HG03439 (cell line): Measurements from ENCODE around the gene GALM.
"Not testable (repeated sequence)": the region's sequence is repeated elsewhere in the genome, so short reads cannot be mapped to it uniquely, and the experiment has no call there.

Experiments used
- ATAC-seq: cut with Tn5 transposase; IDR thresholded peaks from one replicate; pipeline ENCODE4 v1.9.1; 2021; ENCODE audit warnings: mild to moderate bottlenecking, moderate library complexity; ENCODE audit not compliant: unreplicated experiment

The GALM gene

DNA sequence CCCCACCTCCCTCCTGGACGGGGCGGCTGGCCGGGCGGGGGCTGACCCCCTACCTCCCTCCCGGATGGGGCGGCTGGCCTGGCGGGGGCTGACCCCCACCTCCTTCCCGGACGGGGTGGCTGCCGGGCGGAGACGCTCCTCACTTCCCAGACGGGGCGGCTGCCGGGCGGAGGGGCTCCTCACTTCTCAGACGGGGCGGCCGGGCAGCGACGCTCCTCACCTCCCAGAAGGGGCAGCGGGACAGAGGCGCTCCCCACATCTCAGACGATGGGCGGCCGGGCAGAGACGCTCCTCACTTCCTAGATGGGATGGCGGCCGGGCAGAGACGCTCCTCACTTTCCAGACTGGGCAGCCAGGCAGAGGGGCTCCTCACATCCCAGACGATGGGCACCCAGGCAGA, 90.0 kb downstream of the GALM start:
- not testable (repeated sequence) for ATAC-seq

DNA sequence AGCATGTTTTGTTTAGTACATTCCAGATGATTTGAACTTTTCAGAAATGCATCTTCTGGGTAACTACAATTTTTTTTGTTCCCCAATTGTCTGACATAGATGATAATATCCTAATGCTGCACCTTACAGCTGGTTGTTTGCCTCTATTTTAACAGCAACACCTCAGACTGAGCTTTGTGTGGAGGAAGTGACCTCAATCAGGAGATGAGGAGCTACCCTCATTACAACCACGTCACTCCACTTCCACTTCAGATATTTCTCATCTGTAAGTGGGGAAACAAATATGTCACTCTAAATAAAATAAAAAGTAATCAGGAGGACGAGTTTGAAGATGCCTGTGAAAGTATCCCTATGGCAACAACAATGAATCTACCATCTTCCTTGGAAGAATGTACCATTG, 97.3 kb downstream of the GALM start:
- no peak for ATAC-seq

DNA sequence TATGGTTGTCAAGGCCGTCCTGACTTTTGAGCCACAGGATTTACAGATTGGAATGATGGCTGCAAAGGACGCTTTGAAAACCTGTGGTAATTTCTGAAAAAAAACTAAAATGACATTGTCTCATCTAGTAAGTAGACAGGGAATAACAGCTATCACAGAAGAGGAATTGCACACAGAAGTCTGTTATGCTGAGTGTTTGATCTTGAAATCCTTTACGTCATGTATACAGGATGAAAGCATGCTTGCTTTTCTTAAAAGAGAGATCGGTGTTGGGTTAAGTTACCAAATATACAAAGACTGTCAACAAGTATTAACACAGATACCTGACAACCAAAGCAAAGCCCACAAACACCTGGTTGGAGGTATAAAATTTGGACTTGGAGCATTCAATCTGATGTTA, 97.8 kb downstream of the GALM start:
- ATAC-seq = no peak

DNA sequence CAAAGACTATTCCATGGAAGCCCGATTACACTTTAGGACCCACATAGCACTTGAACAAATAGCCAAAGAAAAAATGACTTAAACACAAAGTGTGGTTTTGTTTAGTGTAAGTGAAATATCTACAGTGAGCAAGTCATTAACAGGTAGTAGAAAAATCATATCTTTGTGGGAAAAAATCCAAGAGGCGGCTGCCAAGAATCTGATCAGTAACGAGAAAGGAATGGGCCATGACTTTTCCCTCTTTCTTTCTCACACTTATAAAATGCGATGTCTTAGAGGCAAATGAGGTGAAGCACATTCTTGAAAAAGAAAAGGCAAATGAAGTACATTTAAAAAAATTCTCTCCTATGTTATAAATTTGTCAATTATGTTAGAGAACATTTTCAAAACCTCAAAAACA, 99.2 kb downstream of the GALM start:
- no peak for ATAC-seq

DNA sequence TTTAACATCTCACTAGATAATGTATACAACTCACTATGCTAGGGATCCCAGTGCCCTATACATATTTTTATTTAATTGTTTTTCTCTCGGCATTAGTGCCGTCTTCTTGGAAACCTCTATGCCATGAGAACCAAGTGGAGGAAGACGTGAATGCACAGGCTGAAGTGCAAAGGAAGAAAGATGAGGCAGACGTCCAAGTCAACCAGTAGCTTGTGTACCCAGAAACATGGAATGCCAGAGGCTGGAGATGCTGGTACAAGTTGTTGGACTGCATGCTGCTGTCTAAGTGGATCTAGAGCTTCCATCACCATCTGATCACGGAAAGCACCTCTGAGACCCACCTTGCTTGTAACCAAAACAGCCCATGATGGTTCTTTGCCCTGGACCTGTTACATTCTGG, 99.6 kb downstream of the GALM start:
- no peak for ATAC-seq

DNA sequence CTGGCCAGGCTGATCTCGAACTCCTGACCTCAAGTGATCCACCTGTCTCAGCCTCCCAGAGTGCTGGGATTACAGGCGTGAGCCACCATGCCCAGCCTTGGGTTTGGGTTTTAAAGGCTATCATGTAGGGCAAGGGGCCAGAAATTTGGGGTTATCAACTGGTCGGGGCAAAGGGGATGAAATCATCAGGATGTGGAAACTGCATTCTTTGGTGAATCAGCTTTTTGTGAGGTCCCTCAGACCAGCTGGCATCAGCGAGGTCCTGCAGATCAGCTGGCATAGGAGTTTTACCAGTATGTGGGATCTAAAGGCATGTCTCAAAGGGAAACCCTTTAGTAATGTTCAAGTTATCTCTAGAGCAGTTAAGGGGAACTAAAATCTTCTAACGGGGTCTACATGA, 105.7 kb downstream of the GALM start:
- ATAC-seq = no peak

DNA sequence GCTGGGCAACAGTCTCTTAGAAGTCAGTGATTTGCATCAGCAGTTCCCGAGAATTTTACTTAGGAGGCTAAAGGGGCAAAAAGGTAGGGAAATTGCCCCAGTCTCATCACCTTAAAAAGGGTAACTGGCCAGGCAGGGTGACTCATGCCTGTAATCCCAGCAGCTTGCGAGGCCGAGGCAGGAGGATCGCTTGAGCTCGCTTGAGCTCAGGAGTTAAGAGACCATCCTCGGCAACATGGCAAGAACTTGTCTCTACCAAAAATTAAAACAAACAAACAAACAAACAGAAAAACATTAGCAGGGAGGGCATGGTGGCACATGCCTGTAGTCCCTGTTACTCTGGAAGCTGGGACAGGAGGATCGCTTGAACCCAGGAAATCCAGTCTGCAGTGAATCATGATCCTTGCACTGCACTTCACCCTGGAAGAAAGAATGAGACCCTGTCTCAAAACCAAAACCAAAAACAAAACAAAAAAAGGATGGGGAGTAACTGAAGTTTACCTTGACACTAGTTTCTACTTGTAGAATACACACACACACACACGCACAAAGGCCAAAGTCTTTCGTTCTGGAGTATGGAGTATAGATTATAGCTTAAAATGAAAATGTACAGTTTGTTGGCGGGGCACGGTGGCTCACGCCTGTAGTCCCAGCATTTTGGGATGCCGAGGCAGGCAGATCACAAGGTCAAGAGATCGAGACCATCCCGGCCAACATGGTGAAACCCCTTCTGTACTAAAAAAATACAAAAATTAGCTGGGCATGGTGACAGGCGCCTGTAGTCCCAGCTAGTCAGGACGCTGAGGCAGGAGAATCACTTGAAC, 109.4 kb downstream of the GALM start:
- ATAC-seq = no peak

DNA sequence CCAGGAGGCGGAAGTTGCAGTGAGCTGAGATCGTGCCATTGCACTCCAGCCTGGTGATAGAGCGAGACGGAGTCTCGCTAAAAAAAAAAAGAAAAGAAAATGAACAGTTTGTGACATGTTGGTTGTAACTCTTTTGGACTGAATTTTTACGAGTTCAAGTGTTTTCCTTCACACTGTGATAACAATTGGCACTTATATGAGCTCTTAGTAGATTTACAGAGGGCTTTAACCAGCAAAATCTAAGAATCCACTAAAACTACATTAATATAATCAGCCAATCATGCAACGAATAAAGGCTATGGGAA, 110.0 kb downstream of the GALM start:
- no peak for ATAC-seq

DNA sequence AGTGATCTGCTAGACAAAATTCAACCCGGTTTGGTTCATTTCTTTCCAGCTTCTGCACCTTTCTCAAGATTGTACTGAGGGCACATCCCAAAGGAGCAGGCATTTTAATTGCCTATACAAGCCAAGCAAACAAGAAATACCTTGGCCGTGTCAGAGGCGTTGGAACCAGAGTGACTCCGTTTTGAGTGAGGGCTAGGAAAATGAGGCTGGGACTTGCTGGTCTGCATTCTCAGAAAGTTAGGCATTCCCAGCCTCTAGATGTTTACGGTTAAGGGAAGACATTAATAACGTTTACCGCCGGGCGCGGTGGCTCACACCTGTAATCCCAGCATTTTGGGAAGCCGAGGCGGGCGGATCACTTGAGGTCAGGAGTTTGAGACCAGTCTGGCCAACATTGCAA, 110.6 kb downstream of the GALM start:
- no peak for ATAC-seq

DNA sequence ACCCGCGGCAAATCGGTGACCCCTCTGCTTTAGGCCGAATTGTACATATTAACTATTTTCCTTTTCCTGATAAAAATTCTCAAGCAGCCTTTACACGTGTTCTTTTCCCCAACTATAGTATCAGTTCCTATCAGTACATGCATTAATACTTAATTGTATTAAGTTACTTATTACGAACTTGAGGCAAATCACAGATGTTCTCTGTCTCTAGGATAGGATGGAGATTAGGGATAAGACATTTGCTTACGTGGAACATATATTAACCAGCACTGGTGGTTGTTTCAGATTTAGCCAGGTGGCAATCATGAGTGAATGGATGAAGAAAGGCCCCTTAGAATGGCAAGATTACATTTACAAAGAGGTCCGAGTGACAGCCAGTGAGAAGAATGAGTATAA, 112.8 kb downstream of the GALM start:
- no peak for ATAC-seq

DNA sequence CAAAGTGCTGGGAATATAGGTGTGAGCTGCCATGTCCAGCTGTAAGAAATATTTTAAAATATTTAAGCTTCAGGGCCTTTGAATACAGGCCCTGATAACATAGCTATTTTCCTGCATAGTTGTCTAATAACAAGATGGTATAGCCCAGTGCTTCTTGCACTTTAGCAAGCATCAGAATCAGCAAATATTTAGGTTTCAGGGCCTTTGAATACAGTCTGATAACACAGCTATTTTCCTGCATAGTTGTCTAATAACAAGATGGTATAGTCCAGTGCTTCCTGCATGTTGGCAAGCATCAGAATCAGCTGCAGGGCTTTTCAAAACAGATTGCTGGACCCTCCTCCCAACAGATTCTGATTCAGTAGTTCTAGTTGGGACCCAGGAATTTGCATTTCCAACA, 117.7 kb downstream of the GALM start:
- ATAC-seq = no peak
